ENCODE measurements around the gene MDH2. TPM values are rescaled to one million over a fixed set of nuclear protein-coding genes. Genes with fewer than 3 reads are reported as not detected.
A peak's percentile ranks its signal among the peaks of the same experiment; 100 is the strongest.
"Not testable (repeated sequence)": the region's sequence is repeated elsewhere in the genome, so short reads cannot be mapped to it uniquely, and the experiment has no call there.

The MDH2 gene
- polyA plus RNA-seq, 4 donors, result 143 to 172 (median 163) TPM

DNA sequence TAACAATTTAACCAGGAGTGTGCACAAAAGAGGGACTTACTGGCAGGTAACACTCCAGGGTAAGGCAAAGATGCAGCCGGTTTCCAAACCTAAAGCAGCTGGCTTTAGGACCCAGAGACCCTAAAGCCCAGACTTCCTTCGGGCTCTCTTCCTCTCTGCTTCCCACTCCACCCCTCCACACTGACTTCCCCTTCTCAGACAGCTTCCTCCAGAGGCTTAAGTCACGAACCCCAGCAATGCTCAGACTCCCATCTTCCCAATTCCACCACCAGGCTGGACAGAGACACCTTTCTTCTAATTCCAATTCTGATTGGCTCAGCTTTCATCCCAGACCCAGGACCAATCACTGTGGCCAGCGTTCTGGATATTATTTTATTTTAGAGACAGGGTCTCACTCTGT lies 24.9 kb upstream of the MDH2 start:
- FAIRE-seq (no peak), DNase-seq (no peak)
- Histone ChIP-seq H3K9me3 (ENCODE audit: control insufficient read depth in 2 of 2, insufficient read depth in 1 of 2, low read depth in 1 of 2, low read length in 1 of 2) (no peaks in the 10 kb centered on the region), H3K4me3 (ENCODE audit: low read depth in 1 of 3, low read length in 3 of 3) (no peak overlapping the region), H3K4me1 (ENCODE audit: control insufficient read depth in 3 of 3, insufficient read depth in 2 of 3, low read depth in 1 of 3, low read length in 2 of 3) (peaks cover 0 to 2% (median 0%) of the 10 kb centered on the region in 3 donors), H3K27me3 (ENCODE audit: control insufficient read depth in 3 of 3, insufficient read depth in 3 of 3, low read length in 3 of 3) (no peaks in the 10 kb centered on the region), H3K27ac (ENCODE audit: low read depth in 1 of 3, low read length in 2 of 3) (no peak overlapping the region), H3K36me3 (ENCODE audit: control insufficient read depth in 3 of 3, insufficient read depth in 2 of 3, low read depth in 1 of 3, low read length in 3 of 3) (peaks cover 3 to 76% (median 7%) of the 10 kb centered on the region in 3 donors)
- WGBS, 3 donors, result 47 to 83% (median 69%) methylated on average over 4 of the region's 4 CpGs

GRCh38 chr7:76029682-76030081 lies 18.2 kb upstream of the MDH2 start:
- H3K9me3 ChIP-seq (ENCODE audit: control insufficient read depth in 2 of 2, insufficient read depth in 1 of 2, low read depth in 1 of 2, low read length in 1 of 2); FAIRE-seq; H3K4me1 ChIP-seq (ENCODE audit: control insufficient read depth in 3 of 3, insufficient read depth in 2 of 3, low read depth in 1 of 3, low read length in 2 of 3); H3K27me3 ChIP-seq (ENCODE audit: control insufficient read depth in 3 of 3, insufficient read depth in 3 of 3, low read length in 3 of 3); H3K27ac ChIP-seq (ENCODE audit: low read depth in 1 of 3, low read length in 2 of 3); H3K4me3 ChIP-seq (ENCODE audit: low read depth in 1 of 3, low read length in 3 of 3): not testable (repeated sequence)
- peak in 1 of 2 donors; percentile 26 for DNase-seq
- peaks cover 0 to 43% (median 0%) of the 10 kb centered on the region in 3 donors for H3K36me3 ChIP-seq (ENCODE audit: control insufficient read depth in 3 of 3, insufficient read depth in 2 of 3, low read depth in 1 of 3, low read length in 3 of 3)
- WGBS, 3 donors, result 88 to 95% (median 92%) methylated on average over 7 of the region's 7 CpGs

- Histone ChIP-seq H3K27ac (ENCODE audit: low read depth in 1 of 3, low read length in 2 of 3) (no peak overlapping the region), H3K36me3 (ENCODE audit: control insufficient read depth in 3 of 3, insufficient read depth in 2 of 3, low read depth in 1 of 3, low read length in 3 of 3) (peaks cover 0 to 23% (median 0%) of the 10 kb centered on the region in 3 donors), H3K4me3 (ENCODE audit: low read depth in 1 of 3, low read length in 3 of 3) (no peak overlapping the region), H3K9me3 (ENCODE audit: control insufficient read depth in 2 of 2, insufficient read depth in 1 of 2, low read depth in 1 of 2, low read length in 1 of 2) (no peaks in the 10 kb centered on the region), H3K27me3 (ENCODE audit: control insufficient read depth in 3 of 3, insufficient read depth in 3 of 3, low read length in 3 of 3) (no peaks in the 10 kb centered on the region), H3K4me1 (ENCODE audit: control insufficient read depth in 3 of 3, insufficient read depth in 2 of 3, low read depth in 1 of 3, low read length in 2 of 3) (no peaks in the 10 kb centered on the region)
- DNase-seq (no peak), FAIRE-seq (no peak)
- 90 to 100% (median 93%) methylated on average over 1 of the region's 1 CpG for WGBS, 3 donors
Observed at GRCh38 chr7:76031964-76032363, 15.9 kb upstream of the MDH2 start.

- FAIRE-seq (no peak), DNase-seq (no peak)
- Histone ChIP-seq H3K27me3 (ENCODE audit: control insufficient read depth in 3 of 3, insufficient read depth in 3 of 3, low read length in 3 of 3) (no peaks in the 10 kb centered on the region), H3K4me3 (ENCODE audit: low read depth in 1 of 3, low read length in 3 of 3) (no peak overlapping the region), H3K9me3 (ENCODE audit: control insufficient read depth in 2 of 2, insufficient read depth in 1 of 2, low read depth in 1 of 2, low read length in 1 of 2) (no peaks in the 10 kb centered on the region), H3K36me3 (ENCODE audit: control insufficient read depth in 3 of 3, insufficient read depth in 2 of 3, low read depth in 1 of 3, low read length in 3 of 3) (peaks cover 0 to 24% (median 0%) of the 10 kb centered on the region in 3 donors), H3K27ac (ENCODE audit: low read depth in 1 of 3, low read length in 2 of 3) (no peak overlapping the region), H3K4me1 (ENCODE audit: control insufficient read depth in 3 of 3, insufficient read depth in 2 of 3, low read depth in 1 of 3, low read length in 2 of 3) (no peaks in the 10 kb centered on the region)
- 76 to 95% (median 93%) methylated on average over 4 to 5 of the region's 5 CpGs for WGBS, 3 donors
Observed at GRCh38 chr7:76037310-76037709, 10.6 kb upstream of the MDH2 start.

GRCh38 chr7:76040126-76040525 lies 7.8 kb upstream of the MDH2 start:
- no peaks in the 10 kb centered on the region for H3K27me3 ChIP-seq (ENCODE audit: control insufficient read depth in 3 of 3, insufficient read depth in 3 of 3, low read length in 3 of 3)
- no peak overlapping the region for H3K27ac ChIP-seq (ENCODE audit: low read depth in 1 of 3, low read length in 2 of 3)
- H3K4me3 ChIP-seq (ENCODE audit: low read depth in 1 of 3, low read length in 3 of 3), result no peak overlapping the region
- no peak for FAIRE-seq
- H3K4me1 ChIP-seq (ENCODE audit: control insufficient read depth in 3 of 3, insufficient read depth in 2 of 3, low read depth in 1 of 3, low read length in 2 of 3), result no peaks in the 10 kb centered on the region
- 81 to 96% (median 94%) methylated on average over 6 of the region's 6 CpGs for WGBS, 3 donors
- peaks cover 0 to 28% (median 0%) of the 10 kb centered on the region in 3 donors for H3K36me3 ChIP-seq (ENCODE audit: control insufficient read depth in 3 of 3, insufficient read depth in 2 of 3, low read depth in 1 of 3, low read length in 3 of 3)
- H3K9me3 ChIP-seq (ENCODE audit: control insufficient read depth in 2 of 2, insufficient read depth in 1 of 2, low read depth in 1 of 2, low read length in 1 of 2), result no peaks in the 10 kb centered on the region
- no peak for DNase-seq

DNA sequence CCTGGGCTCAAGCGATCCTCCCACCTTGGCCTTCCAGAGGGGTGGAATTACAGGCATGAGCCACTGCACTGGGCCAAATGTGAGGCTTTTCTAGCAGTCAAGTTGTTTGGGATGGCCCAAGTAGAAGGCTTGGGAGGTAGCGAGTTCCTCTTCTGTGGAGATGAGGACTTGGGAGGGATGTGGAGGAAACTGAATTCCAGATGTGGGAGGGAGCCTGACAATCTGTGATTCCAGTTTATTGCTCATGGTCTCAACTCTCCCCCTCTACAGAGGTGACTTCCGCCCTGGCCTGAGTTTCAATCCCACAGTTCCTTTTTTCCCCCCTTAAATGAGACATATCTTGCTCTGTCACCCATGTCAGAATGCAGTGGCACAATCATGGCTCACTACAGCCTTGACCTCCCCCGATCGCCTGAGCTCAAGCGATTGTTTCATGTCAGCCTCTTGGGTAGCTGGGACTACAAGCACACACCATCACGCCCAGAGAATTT lies 3.5 kb upstream of the MDH2 start:
- H3K9me3 ChIP-seq (ENCODE audit: control insufficient read depth in 2 of 2, insufficient read depth in 1 of 2, low read depth in 1 of 2, low read length in 1 of 2), result no peaks in the 10 kb centered on the region
- WGBS, 3 donors, result 88 to 98% (median 94%) methylated on average over 7 of the region's 7 CpGs
- FAIRE-seq (no peak), DNase-seq (no peak)
- no peak overlapping the region for H3K27ac ChIP-seq (ENCODE audit: low read depth in 1 of 3, low read length in 2 of 3)
- peaks cover 0 to 19% (median 0%) of the 10 kb centered on the region in 3 donors for H3K36me3 ChIP-seq (ENCODE audit: control insufficient read depth in 3 of 3, insufficient read depth in 2 of 3, low read depth in 1 of 3, low read length in 3 of 3)
- H3K4me3 ChIP-seq (ENCODE audit: low read depth in 1 of 3, low read length in 3 of 3), result no peak overlapping the region
- H3K27me3 ChIP-seq (ENCODE audit: control insufficient read depth in 3 of 3, insufficient read depth in 3 of 3, low read length in 3 of 3), result no peaks in the 10 kb centered on the region
- peaks cover 0 to 10% (median 6%) of the 10 kb centered on the region in 3 donors for H3K4me1 ChIP-seq (ENCODE audit: control insufficient read depth in 3 of 3, insufficient read depth in 2 of 3, low read depth in 1 of 3, low read length in 2 of 3)

- Histone ChIP-seq H3K9me3 (ENCODE audit: control insufficient read depth in 2 of 2, insufficient read depth in 1 of 2, low read depth in 1 of 2, low read length in 1 of 2) (no peaks in the 10 kb centered on the region), H3K36me3 (ENCODE audit: control insufficient read depth in 3 of 3, insufficient read depth in 2 of 3, low read depth in 1 of 3, low read length in 3 of 3) (peaks cover 0 to 18% (median 0%) of the 10 kb centered on the region in 3 donors), H3K4me1 (ENCODE audit: control insufficient read depth in 3 of 3, insufficient read depth in 2 of 3, low read depth in 1 of 3, low read length in 2 of 3) (peaks cover 2 to 16% (median 12%) of the 10 kb centered on the region in 3 donors), H3K27ac (ENCODE audit: low read depth in 1 of 3, low read length in 2 of 3) (peak overlapping the region; percentile 75 to 95 (median 93)), H3K27me3 (ENCODE audit: control insufficient read depth in 3 of 3, insufficient read depth in 3 of 3, low read length in 3 of 3) (no peaks in the 10 kb centered on the region), H3K4me3 (ENCODE audit: low read depth in 1 of 3, low read length in 3 of 3) (peak overlapping the region; percentile 93 to 100 (median 97))
- peak in 1 of 2 donors; percentile 30 for DNase-seq
- no peak for FAIRE-seq
- 1% methylated on average over 21 of the region's 21 CpGs for WGBS, 3 donors
Observed at GRCh38 chr7:76047305-76047810, 548 bp upstream of the MDH2 start.

DNA sequence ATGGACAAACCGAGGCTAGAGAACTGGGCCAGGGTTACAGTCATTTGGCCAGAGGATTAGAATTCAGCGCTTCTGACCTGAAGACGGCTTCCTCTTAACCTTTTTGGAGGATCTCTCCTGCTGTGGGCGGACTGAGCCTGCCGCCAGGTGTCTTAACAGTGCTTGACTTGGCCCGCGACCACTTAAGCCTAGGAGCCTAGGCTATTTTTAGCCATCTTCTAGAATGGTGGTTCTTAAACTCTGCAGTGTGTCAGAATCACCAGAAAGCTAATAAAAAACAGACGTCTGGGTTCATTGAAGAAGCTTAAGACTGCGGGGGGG lies 722 bp downstream of the MDH2 start:
- 2% methylated on average over 9 of the region's 9 CpGs for WGBS, 3 donors

DNA sequence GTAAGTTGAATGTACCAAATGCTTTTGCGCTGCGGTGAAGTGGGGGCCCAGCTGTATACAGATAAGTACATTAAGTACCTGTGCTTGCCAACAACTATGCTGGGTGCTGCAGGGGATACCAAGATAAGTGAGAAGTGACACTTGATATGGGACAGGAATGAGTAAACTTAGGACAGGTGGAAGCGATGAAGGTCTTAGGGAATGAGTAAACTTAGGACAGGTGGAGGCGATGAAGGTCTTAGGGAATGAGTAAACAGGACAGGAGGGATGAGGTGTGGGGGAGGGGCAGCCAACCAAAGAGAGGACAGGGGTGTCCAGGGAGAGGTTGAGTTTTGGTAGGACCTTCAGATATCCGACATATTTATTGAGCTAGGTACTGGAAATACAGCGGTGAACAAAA lies 1.4 kb downstream of the MDH2 start:
- H3K4me1 ChIP-seq (ENCODE audit: control insufficient read depth in 3 of 3, insufficient read depth in 2 of 3, low read depth in 1 of 3, low read length in 2 of 3), result peaks cover 2 to 19% (median 16%) of the 10 kb centered on the region in 3 donors
- WGBS, 3 donors, result 81 to 88% (median 83%) methylated on average over 6 of the region's 6 CpGs
- FAIRE-seq (no peak), DNase-seq (no peak)
- H3K27me3 ChIP-seq (ENCODE audit: control insufficient read depth in 3 of 3, insufficient read depth in 3 of 3, low read length in 3 of 3), result no peaks in the 10 kb centered on the region
- H3K4me3 ChIP-seq (ENCODE audit: low read depth in 1 of 3, low read length in 3 of 3), result peak overlapping the region in 2 of 3 donors; percentile 93 to 100
- no peaks in the 10 kb centered on the region for H3K9me3 ChIP-seq (ENCODE audit: control insufficient read depth in 2 of 2, insufficient read depth in 1 of 2, low read depth in 1 of 2, low read length in 1 of 2)
- peaks cover 0 to 25% (median 0%) of the 10 kb centered on the region in 3 donors for H3K36me3 ChIP-seq (ENCODE audit: control insufficient read depth in 3 of 3, insufficient read depth in 2 of 3, low read depth in 1 of 3, low read length in 3 of 3)
- no peak overlapping the region for H3K27ac ChIP-seq (ENCODE audit: low read depth in 1 of 3, low read length in 2 of 3)

More for the DNA sequence above, 722 bp downstream of the MDH2 start:
- DNase-seq, result no peak
- peaks cover 2 to 16% (median 13%) of the 10 kb centered on the region in 3 donors for H3K4me1 ChIP-seq (ENCODE audit: control insufficient read depth in 3 of 3, insufficient read depth in 2 of 3, low read depth in 1 of 3, low read length in 2 of 3)
- H3K36me3 ChIP-seq (ENCODE audit: control insufficient read depth in 3 of 3, insufficient read depth in 2 of 3, low read depth in 1 of 3, low read length in 3 of 3), result peaks cover 0 to 22% (median 0%) of the 10 kb centered on the region in 3 donors
- peak overlapping the region; percentile 88 to 95 (median 93) for H3K27ac ChIP-seq (ENCODE audit: low read depth in 1 of 3, low read length in 2 of 3)
- no peak for FAIRE-seq
- no peaks in the 10 kb centered on the region for H3K9me3 ChIP-seq (ENCODE audit: control insufficient read depth in 2 of 2, insufficient read depth in 1 of 2, low read depth in 1 of 2, low read length in 1 of 2)
- peak overlapping the region; percentile 93 to 100 (median 97) for H3K4me3 ChIP-seq (ENCODE audit: low read depth in 1 of 3, low read length in 3 of 3)
- H3K27me3 ChIP-seq (ENCODE audit: control insufficient read depth in 3 of 3, insufficient read depth in 3 of 3, low read length in 3 of 3), result no peaks in the 10 kb centered on the region
